K562 (cell line): ENCODE data around the gene STYXL1. TPM values are rescaled to one million over a fixed set of nuclear protein-coding genes. Genes with fewer than 3 reads are reported as not detected.

Experiments
- EZH2 ChIP-seq: IDR thresholded peaks from 2 replicates; pipeline ENCODE4 v1.6.1; 2012; ENCODE audit warnings: low read depth, mild to moderate bottlenecking, inconsistent platforms, low read length, borderline replicate concordance
- FOXJ2 ChIP-seq: fragments of 200-800 bp; sonication (Bioruptor generic); IDR thresholded peaks from 2 replicates; pipeline ENCODE4 v1.6.1; 2016; ENCODE audit warnings: missing genetic modification characterization, missing compliant biosample characterization
- HDAC1 ChIP-seq, 2 experiments: fragments of 450-650 bp; IDR thresholded peaks; 2 replicates each; pipeline ENCODE4 v1.6.1; 2016 to 2017; ENCODE audit warnings: inconsistent platforms in 1 of 2, mild to moderate bottlenecking in 1 of 2, moderate library complexity in 1 of 2
- MAFF ChIP-seq: IDR thresholded peaks from 2 replicates; pipeline ENCODE4 v1.6.1; 2012; ENCODE audit warnings: low read length, improper control_type of control experiment
- MXI1 ChIP-seq: IDR thresholded peaks from 2 replicates; pipeline ENCODE4 v1.6.1; 2011; ENCODE audit warnings: low read depth, mild to moderate bottlenecking, improper control_type of control experiment, low read length
- POLR2G ChIP-seq: fragments of 200-400 bp; formaldehyde crosslinking; IDR thresholded peaks from 2 replicates; pipeline ENCODE4 v1.6.1; 2017; ENCODE audit warnings: low read depth, mild to moderate bottlenecking, antibody characterized with exemption, low read length, moderate library complexity
- SAFB2 ChIP-seq: fragments of 200-400 bp; formaldehyde crosslinking; IDR thresholded peaks from 2 replicates; pipeline ENCODE4 v1.6.1; 2018; ENCODE audit warnings: borderline replicate concordance, low read length, low read depth, moderate library complexity; ENCODE audit not compliant: severe bottlenecking
- SMC3 ChIP-seq: conservative IDR thresholded peaks from 2 replicates; pipeline ENCODE4 v1.6.1; 2011; ENCODE audit warnings: low read depth, low read length, improper control_type of control experiment; ENCODE audit not compliant: insufficient read depth
- TEAD4 ChIP-seq, 2 experiments: sonication (generic) in 1 of 2; formaldehyde crosslinking in 1 of 2; IDR thresholded peaks; 2 replicates each; pipeline versions ENCODE4 v1.6.1 to v1.8.0; 2012 to 2022; ENCODE audit warnings: borderline replicate concordance in 1 of 2, inconsistent platforms in 1 of 2, low read length in 1 of 2, mild to moderate bottlenecking in 1 of 2, missing genetic modification reagents in 1 of 2
- ZBTB33 ChIP-seq: sonication (generic); formaldehyde crosslinking; IDR thresholded peaks from 2 replicates; pipeline ENCODE4 v1.8.1; 2023; ENCODE audit warnings: mild to moderate bottlenecking, missing genetic modification reagents
- ZFX ChIP-seq: sonication (generic); formaldehyde crosslinking; IDR thresholded peaks from 2 replicates; pipeline ENCODE4 v1.8.0; 2022; ENCODE audit warnings: mild to moderate bottlenecking, missing genetic modification reagents, moderate library complexity
- polyA plus RNA-seq, 8 experiments: library from polyadenylated mRNA; depleted of rRNA in 4 of 8; stranded (reverse) in 5 of 8; unstranded in 3 of 8; fragments of >200 nt; fragmentation: Nextera tagmentation in 2 of 8; fragmentation: Illumina TruSeq in 1 of 8; extraction: Ambion mirVana in 2 of 8; extraction: Trizol in 1 of 8; gene quantifications; 2 replicates each; pipeline versions ENCODE4 v1.2.1 to v1.2.3, GENCODE V29; 2011 to 2014; ENCODE audit warnings: inconsistent platforms in 1 of 8, missing spikeins in 1 of 8
- total RNA-seq, 7 experiments: library from RNA; depleted of rRNA in 6 of 7; stranded (reverse); fragments of >200 nt in 6 of 7; fragmentation: Illumina TruSeq in 2 of 7; extraction: Trizol in 2 of 7; gene quantifications; 2 replicates each; pipeline versions ENCODE4 v1.2.1 to v1.2.3, GENCODE V29; 2011 to 2021; ENCODE audit warnings: low replicate concordance in 1 of 7
- TF ChIP-seq, protein P1 (sequence below): fragments of 250-450 bp; sonication (Bioruptor Pico); IDR thresholded peaks from 2 replicates; pipeline ENCODE4 v1.8.0; 2021; ENCODE audit warnings: moderate library complexity, mild to moderate bottlenecking, inconsistent platforms
- TF ChIP-seq, protein P2 (sequence below): fragments of 450-650 bp; formaldehyde crosslinking; IDR thresholded peaks from 2 replicates; pipeline ENCODE4 v1.4.0; 2020; ENCODE audit warnings: mild to moderate bottlenecking, mixed read lengths

The STYXL1 gene
- total and polyA plus RNA-seq, 9 of the 15 experiments (the other 6 are each of a cell fraction or from before 2014, with no cell fraction given): 36.5 to 97.2 (median 49.9) TPM

DNA sequence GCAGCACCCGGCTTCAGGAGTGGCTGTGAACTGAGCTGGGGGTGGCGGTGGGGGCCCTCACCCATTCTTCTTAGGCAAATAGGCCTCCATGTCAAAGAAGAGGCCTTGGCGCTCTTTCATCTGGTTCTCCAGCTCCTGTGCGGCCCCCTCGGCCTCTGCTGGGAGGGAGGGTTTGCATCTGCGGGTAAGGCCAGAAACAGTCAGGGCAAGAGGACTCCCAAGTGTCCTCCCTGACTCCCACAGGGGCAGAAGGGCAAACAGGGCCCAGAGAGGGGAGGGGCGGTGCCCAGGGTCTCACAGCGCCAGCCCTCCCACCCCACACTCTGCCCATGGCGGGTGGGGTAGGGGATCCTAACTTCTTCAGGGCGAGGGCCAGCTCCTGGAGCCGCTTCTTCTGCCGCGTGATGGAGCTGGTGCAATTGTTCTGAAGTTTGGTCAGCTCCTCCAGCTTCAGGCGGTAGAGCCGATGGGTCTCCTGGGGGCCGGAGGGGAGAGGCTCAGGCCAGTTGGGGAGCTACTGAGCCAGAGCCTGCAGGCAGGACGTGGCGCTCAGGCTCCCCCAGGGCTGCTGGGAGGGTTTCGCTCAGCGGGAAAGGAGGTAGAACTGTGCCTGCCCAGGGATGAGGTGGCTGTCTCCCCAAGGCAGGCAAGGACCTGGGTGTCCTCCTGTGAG, 55.6 kb downstream of the STYXL1 start (continued):
- TF ChIP-seq SMC3 (no peak), MAFF (no peak), TEAD4 (IDR thresholded peaks at IDR 0.05; ENCODE audit: low read length) (no peak), TEAD4 (CRISPR knock-in tag; IDR thresholded peaks at IDR 0.05; ENCODE audit: borderline replicate concordance) (no peak), SAFB2 (no peak), HDAC1 (IDR thresholded peaks at IDR 0.05) (no peak), ZFX (CRISPR knock-in tag) (no peak), ZBTB33 (CRISPR knock-in tag) (peak; percentile 39; the same call in 1 of the 2 replicates), MXI1 (no peak), EZH2 (no peak), FOXJ2 (no peak), POLR2G (peak; percentile 38; the same call in 1 of the 2 replicates)
- TF ChIP-seq, protein P1, sequence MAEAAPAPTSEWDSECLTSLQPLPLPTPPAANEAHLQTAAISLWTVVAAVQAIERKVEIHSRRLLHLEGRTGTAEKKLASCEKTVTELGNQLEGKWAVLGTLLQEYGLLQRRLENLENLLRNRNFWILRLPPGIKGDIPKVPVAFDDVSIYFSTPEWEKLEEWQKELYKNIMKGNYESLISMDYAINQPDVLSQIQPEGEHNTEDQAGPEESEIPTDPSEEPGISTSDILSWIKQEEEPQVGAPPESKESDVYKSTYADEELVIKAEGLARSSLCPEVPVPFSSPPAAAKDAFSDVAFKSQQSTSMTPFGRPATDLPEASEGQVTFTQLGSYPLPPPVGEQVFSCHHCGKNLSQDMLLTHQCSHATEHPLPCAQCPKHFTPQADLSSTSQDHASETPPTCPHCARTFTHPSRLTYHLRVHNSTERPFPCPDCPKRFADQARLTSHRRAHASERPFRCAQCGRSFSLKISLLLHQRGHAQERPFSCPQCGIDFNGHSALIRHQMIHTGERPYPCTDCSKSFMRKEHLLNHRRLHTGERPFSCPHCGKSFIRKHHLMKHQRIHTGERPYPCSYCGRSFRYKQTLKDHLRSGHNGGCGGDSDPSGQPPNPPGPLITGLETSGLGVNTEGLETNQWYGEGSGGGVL (CRISPR knock-in tag): no peak
- TF ChIP-seq, protein P2, sequence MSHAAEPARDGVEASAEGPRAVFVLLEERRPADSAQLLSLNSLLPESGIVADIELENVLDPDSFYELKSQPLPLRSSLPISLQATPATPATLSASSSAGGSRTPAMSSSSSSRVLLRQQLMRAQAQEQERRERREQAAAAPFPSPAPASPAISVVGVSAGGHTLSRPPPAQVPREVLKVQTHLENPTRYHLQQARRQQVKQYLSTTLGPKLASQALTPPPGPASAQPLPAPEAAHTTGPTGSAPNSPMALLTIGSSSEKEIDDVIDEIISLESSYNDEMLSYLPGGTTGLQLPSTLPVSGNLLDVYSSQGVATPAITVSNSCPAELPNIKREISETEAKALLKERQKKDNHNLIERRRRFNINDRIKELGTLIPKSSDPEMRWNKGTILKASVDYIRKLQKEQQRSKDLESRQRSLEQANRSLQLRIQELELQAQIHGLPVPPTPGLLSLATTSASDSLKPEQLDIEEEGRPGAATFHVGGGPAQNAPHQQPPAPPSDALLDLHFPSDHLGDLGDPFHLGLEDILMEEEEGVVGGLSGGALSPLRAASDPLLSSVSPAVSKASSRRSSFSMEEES (CRISPR knock-in tag): no peak
- TF ChIP-seq, all 486 proteins: peak for 4
